SKM-1 (cell line): ENCODE data around the gene BCORL1.

Experiments
- DNase-seq: peaks from one replicate; lab custom pipeline; 2025; ENCODE audit not compliant: unreplicated experiment; lab: John Stamatoyannopoulos, UW

Gene BCORL1

GRCh38 chrX:130091980-130092522 is 109.6 kb downstream of the BCORL1 start:
- DNase-seq = peak; percentile 63

- DNase-seq = no peak
Observed at GRCh38 chrX:130093271-130093670, 110.8 kb downstream of the BCORL1 start.

- DNase-seq = no peak
Observed at GRCh38 chrX:130094696-130095095, 112.3 kb downstream of the BCORL1 start.

- no peak for DNase-seq
Observed at GRCh38 chrX:130095249-130096030, 113.0 kb downstream of the BCORL1 start.

- DNase-seq = no peak
Observed at GRCh38 chrX:130097507-130098209, 115.2 kb downstream of the BCORL1 start.

- DNase-seq = no peak
Observed at GRCh38 chrX:130098210-130098552, 115.7 kb downstream of the BCORL1 start.

GRCh38 chrX:130100180-130100579 is 117.7 kb downstream of the BCORL1 start:
- DNase-seq = no peak

- DNase-seq = no peak
Observed at GRCh38 chrX:130103605-130104004, 121.2 kb downstream of the BCORL1 start.

- no peak for DNase-seq
Observed at GRCh38 chrX:130105244-130105643, 122.8 kb downstream of the BCORL1 start.

GRCh38 chrX:130106071-130106470 is 123.6 kb downstream of the BCORL1 start:
- DNase-seq = no peak
